Lower leg skin (tissue), 4 donors: ENCODE measurements around the gene SEC11C. TPM values are rescaled to one million over a fixed set of nuclear protein-coding genes. Genes with fewer than 3 reads are reported as not detected.

Experiments
- DNase-seq, 2 donors: peaks; one replicate each; pipeline ENCODE4 v3.0.0-alpha.2; 2019; ENCODE audit warnings: low spot score in 2 of 2
- H3K4me3 ChIP-seq: fragments of 200-600 bp; sonication (generic); 2 replicates; pipeline ENCODE4 v1.5.1; 2017; ENCODE audit warnings: mild to moderate bottlenecking, low read depth; ENCODE audit not compliant: poor library complexity, severe bottlenecking
- POLR2A ChIP-seq, 2 donors: fragments of 450-650 bp; IDR thresholded peaks; one replicate each; pipeline ENCODE4 v1.6.1; 2016 to 2017; ENCODE audit warnings: antibody characterized with exemption in 2 of 2, mild to moderate bottlenecking in 1 of 2, moderate library complexity in 1 of 2
- WGBS, 2 donors: methylation state at CpG; one replicate each; pipeline ENCODE4 v1.1.5; 2018; 5-methylcytosine and 5-hydroxymethylcytosine counted together
- intact Hi-C: fragments of 100-400 bp; cut with DNase I; formaldehyde crosslinking; loops from one replicate; pipeline ENCODE4 v1.15.0; 2023; ENCODE audit warnings: low total_unique reads
- total RNA-seq, 4 donors: library from RNA; depleted of rRNA; stranded (reverse); fragments of >200 nt; gene quantifications; one replicate each; pipeline ENCODE4 v1.1.0, GENCODE V29; 2016
- TF ChIP-seq, protein P1 (sequence below), 3 donors: fragments of 450-650 bp; IDR thresholded peaks; one replicate each; pipeline ENCODE4 v1.5.1; 2016; ENCODE audit warnings: antibody characterized with exemption in 3 of 3, mild to moderate bottlenecking in 3 of 3, moderate library complexity in 2 of 3

SEC11C gene
- 10 to 100 TPM; 19.5 to 46.9 (median 28.6) TPM for total RNA-seq

DNA sequence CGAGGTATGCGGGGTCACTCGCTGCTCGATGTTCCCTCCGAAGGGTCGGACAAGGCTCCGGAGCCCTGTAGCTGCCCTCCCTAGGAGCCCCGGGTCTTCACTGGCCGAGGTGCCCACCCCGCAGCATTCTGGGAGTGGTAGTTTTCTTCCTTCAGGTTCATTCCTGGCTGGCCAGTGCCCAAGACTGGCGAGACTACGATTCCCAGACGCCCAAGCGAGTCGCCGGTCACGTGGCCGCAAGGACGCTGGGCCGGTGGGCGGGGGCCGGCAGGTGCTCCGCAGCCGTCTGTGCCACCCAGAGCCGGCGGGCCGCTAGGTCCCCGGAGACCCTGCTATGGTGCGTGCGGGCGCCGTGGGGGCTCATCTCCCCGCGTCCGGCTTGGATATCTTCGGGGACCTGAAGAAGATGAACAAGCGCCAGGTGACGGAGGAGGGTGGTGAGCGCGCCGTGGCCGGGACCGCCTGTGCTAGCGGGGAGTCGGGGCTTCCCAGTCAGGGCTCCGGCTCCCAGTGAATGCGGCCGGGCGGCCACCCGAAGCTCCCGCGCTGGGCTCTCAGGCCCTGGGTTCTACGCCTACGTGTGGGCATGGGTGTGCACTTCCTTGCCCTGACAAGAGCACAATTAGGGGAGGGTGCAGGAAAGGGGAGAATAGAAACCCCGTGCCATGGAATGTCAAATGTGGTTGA is at the start of gene SEC11C:
SEC11C (plus strand) TSS at position 270 of the 687 bp plus-strand sequence; CDS start at position 335, 65 bp downstream.
- 1 to 3% methylated on average over 14 to 50 of the region's 55 CpGs for WGBS, 2 donors
- H3K4me3 ChIP-seq: peak within 1 kb of the TSS; percentile 77
- intact Hi-C loops: no loop called here
- DNase-seq: peak; percentile 95 to 99
- TF ChIP-seq POLR2A (IDR thresholded peaks at IDR 0.05): no peak
- TF ChIP-seq, protein P1, sequence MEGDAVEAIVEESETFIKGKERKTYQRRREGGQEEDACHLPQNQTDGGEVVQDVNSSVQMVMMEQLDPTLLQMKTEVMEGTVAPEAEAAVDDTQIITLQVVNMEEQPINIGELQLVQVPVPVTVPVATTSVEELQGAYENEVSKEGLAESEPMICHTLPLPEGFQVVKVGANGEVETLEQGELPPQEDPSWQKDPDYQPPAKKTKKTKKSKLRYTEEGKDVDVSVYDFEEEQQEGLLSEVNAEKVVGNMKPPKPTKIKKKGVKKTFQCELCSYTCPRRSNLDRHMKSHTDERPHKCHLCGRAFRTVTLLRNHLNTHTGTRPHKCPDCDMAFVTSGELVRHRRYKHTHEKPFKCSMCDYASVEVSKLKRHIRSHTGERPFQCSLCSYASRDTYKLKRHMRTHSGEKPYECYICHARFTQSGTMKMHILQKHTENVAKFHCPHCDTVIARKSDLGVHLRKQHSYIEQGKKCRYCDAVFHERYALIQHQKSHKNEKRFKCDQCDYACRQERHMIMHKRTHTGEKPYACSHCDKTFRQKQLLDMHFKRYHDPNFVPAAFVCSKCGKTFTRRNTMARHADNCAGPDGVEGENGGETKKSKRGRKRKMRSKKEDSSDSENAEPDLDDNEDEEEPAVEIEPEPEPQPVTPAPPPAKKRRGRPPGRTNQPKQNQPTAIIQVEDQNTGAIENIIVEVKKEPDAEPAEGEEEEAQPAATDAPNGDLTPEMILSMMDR (IDR thresholded peaks at IDR 0.05): no peak

GRCh38 chr18:59090966-59091603 is 48.6 kb upstream of the SEC11C start:
- DNase-seq: no peak
- no peak overlapping the region for H3K4me3 ChIP-seq
- intact Hi-C loops: no loop called here
- WGBS, 2 donors: 84 to 86% methylated on average over 5 of the region's 5 CpGs
- TF ChIP-seq, protein P1 (IDR thresholded peaks at IDR 0.05): no peak
- TF ChIP-seq POLR2A (IDR thresholded peaks at IDR 0.05): no peak

DNA sequence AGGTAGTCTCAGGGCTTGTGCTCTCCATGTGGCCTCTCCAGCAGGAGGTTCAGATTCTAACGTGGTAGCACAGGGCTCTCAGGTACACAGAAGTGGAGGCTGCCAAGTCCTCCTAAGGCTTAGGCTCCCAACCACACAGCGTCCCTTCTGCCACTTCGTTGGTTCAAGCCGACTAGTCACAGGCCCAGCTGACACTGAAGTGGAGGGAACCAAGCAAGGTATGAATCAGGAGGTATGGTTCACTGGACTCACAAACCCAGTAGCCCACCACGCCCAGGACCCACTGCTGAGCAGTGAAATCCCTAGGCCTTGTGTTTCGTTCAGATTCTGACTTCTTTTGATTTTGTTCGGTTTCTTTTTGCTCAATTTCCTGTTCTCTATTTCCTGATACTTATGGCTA is 46.0 kb upstream of the SEC11C start:
- intact Hi-C loops: no loop called here
- no peak for DNase-seq
- H3K4me3 ChIP-seq: no peak overlapping the region
- no peak for TF ChIP-seq POLR2A (IDR thresholded peaks at IDR 0.05)
- TF ChIP-seq, protein P1 (IDR thresholded peaks at IDR 0.05): no peak
- WGBS, 2 donors: 82 to 90% methylated on average over 7 of the region's 7 CpGs

- TF ChIP-seq, protein P1 (IDR thresholded peaks at IDR 0.05): no peak
- no peak for TF ChIP-seq POLR2A (IDR thresholded peaks at IDR 0.05)
- no peak for DNase-seq
- intact Hi-C loops: no loop called here
- no peak overlapping the region for H3K4me3 ChIP-seq
- WGBS, 2 donors: 94 to 95% methylated on average over 5 of the region's 5 CpGs
These were observed 45.1 kb upstream of the SEC11C start for GRCh38 chr18:59094569-59094968.

- no peak for DNase-seq
- 86 to 89% methylated on average over 7 of the region's 7 CpGs for WGBS, 2 donors
- no peak for TF ChIP-seq POLR2A (IDR thresholded peaks at IDR 0.05)
- TF ChIP-seq, protein P1 (IDR thresholded peaks at IDR 0.05): no peak
- intact Hi-C loops: no loop called here
- H3K4me3 ChIP-seq: no peak overlapping the region
These were observed 43.4 kb upstream of the SEC11C start for GRCh38 chr18:59096098-59096789.
